IMR-90 (cell line): ENCODE results near the gene MARK2.
A peak's percentile ranks its signal among the peaks of the same experiment; 100 is the strongest.

Experiments used
- BHLHE40 ChIP-seq: fragments of 150-350 bp; IDR thresholded peaks from 2 replicates; pipeline ENCODE4 v1.6.1; 2016; ENCODE audit warnings: mild to moderate bottlenecking, low read depth, low read length
- CTCF ChIP-seq: conservative IDR thresholded peaks from 2 replicates; pipeline ENCODE4 v1.5.1; 2012; ENCODE audit warnings: mild to moderate bottlenecking, low read depth, low read length, improper control_type of control experiment
- FOS ChIP-seq: fragments of 150-350 bp; IDR thresholded peaks from 2 replicates; pipeline ENCODE4 v1.6.1; 2016; ENCODE audit warnings: low read depth, low read length
- MXI1 ChIP-seq: IDR thresholded peaks from 2 replicates; pipeline ENCODE4 v1.6.1; 2012; ENCODE audit warnings: low read depth, mild to moderate bottlenecking, low read length, moderate library complexity, borderline replicate concordance
- NFE2L2 ChIP-seq: fragments of 150-350 bp; IDR thresholded peaks from 2 replicates; pipeline ENCODE4 v1.6.1; 2016; ENCODE audit warnings: low read depth, mild to moderate bottlenecking, low read length
- POLR2A ChIP-seq: IDR thresholded peaks from 2 replicates; pipeline ENCODE4 v1.6.1; 2012; ENCODE audit warnings: mild to moderate bottlenecking, low read depth, low read length
- RAD21 ChIP-seq: IDR thresholded peaks from 2 replicates; pipeline ENCODE4 v1.6.1; 2012; ENCODE audit warnings: low read length, improper control_type of control experiment
- RFX5 ChIP-seq: IDR thresholded peaks from 2 replicates; pipeline ENCODE4 v1.8.0; 2012; ENCODE audit warnings: low read depth, mild to moderate bottlenecking, low read length, moderate library complexity
- SMC3 ChIP-seq: fragments of 150-350 bp; IDR thresholded peaks from 2 replicates; pipeline ENCODE4 v1.6.1; 2016; ENCODE audit warnings: low read depth, mild to moderate bottlenecking, antibody characterized with exemption, low read length, moderate library complexity
- TF ChIP-seq, protein P1 (sequence below): fragments of 150-350 bp; IDR thresholded peaks from 2 replicates; pipeline ENCODE4 v1.6.1; 2017; ENCODE audit warnings: mild to moderate bottlenecking, antibody characterized with exemption, low read length, low read depth

DNA sequence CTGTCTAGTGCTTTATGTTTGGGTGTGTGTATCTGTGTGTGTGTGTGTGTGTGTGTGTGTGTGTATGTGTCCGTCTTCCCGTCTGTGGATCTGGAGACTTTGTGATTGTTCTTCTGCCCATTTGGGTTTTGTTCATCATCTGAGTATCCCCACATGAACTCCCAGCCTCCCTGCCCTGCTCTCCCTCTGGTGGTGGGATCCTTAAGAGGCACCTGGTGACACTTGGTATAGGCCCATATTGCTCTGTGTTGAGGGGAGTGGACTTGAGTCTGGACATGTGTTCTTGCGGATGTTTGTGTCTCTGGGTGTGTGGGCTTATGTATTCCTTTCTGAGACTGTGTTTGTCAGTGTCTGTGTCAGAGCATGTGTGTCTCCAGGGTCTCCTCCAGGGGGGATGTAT lies 62.8 kb downstream of the MARK2 start:
- TF ChIP-seq CTCF (peak; percentile 31), MXI1 (no peak), RAD21 (peak; percentile 53), POLR2A (no peak), BHLHE40 (no peak), FOS (no peak), NFE2L2 (no peak), RFX5 (no peak), SMC3 (peak; percentile 63)
- TF ChIP-seq, protein P1, sequence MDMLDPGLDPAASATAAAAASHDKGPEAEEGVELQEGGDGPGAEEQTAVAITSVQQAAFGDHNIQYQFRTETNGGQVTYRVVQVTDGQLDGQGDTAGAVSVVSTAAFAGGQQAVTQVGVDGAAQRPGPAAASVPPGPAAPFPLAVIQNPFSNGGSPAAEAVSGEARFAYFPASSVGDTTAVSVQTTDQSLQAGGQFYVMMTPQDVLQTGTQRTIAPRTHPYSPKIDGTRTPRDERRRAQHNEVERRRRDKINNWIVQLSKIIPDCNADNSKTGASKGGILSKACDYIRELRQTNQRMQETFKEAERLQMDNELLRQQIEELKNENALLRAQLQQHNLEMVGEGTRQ: no peak
